Prostate gland (tissue), 2 donors: ENCODE data around the gene SMIM5.

ENCODE experiments used
- POLR2A ChIP-seq: fragments of 450-650 bp; IDR thresholded peaks from one replicate; pipeline ENCODE4 v1.6.1; 2016; ENCODE audit warnings: antibody characterized with exemption, mild to moderate bottlenecking
- POLR2AphosphoS5 ChIP-seq: sonication (generic); formaldehyde crosslinking; IDR thresholded peaks from one replicate; pipeline ENCODE4 v1.6.1; 2017; ENCODE audit warnings: antibody characterized with exemption
- TF ChIP-seq, protein P1 (sequence below), 4 experiments: fragments of 200-600 bp in 2 of 4; fragments of 450-650 bp in 2 of 4; sonication (generic) in 2 of 4; IDR thresholded peaks; 1 replicate in 3 of 4; 2 replicates in 1 of 4; pipeline ENCODE4 v1.5.1; 2016 to 2019; ENCODE audit warnings: antibody characterized with exemption in 4 of 4, mild to moderate bottlenecking in 2 of 4, moderate library complexity in 2 of 4

DNA sequence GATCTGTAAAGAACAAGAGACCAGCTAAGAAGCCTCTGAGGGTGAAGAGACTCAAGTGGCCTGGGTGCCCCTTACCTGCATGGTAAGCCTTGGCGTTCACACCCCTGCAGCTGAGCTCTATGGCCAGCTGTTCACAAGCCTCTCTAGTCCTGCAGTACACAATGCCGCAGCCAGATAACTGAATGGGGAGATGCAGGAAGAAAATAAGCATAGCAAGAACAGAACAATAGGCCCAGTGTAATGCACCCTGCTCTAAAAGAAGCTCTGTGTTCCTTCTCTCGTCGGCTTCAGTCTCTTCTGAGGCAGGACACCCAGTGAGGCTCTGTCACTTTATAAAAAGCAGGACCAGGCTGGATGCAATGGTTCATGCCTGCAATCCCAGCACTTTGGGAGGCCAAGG, 28.3 kb downstream of the SMIM5 start:
- TF ChIP-seq, protein P1, sequence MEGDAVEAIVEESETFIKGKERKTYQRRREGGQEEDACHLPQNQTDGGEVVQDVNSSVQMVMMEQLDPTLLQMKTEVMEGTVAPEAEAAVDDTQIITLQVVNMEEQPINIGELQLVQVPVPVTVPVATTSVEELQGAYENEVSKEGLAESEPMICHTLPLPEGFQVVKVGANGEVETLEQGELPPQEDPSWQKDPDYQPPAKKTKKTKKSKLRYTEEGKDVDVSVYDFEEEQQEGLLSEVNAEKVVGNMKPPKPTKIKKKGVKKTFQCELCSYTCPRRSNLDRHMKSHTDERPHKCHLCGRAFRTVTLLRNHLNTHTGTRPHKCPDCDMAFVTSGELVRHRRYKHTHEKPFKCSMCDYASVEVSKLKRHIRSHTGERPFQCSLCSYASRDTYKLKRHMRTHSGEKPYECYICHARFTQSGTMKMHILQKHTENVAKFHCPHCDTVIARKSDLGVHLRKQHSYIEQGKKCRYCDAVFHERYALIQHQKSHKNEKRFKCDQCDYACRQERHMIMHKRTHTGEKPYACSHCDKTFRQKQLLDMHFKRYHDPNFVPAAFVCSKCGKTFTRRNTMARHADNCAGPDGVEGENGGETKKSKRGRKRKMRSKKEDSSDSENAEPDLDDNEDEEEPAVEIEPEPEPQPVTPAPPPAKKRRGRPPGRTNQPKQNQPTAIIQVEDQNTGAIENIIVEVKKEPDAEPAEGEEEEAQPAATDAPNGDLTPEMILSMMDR (IDR thresholded peaks at IDR 0.05): no peak
- TF ChIP-seq POLR2AphosphoS5 (no peak), POLR2A (no peak)
